HCT116 (cell line): ENCODE results near the gene LARP1.

Source experiments
- ATF3 ChIP-seq: IDR thresholded peaks from 2 replicates; pipeline ENCODE4 v1.6.1; 2012
- CTCF ChIP-seq, 3 experiments: fragments of 200-600 bp in 1 of 3; sonication (generic) in 1 of 3; IDR thresholded peaks in 2 of 3; conservative IDR thresholded peaks in 1 of 3; 2 replicates each; pipeline ENCODE4 v1.5.1; 2012 to 2017; ENCODE audit warnings: low read depth in 2 of 3, low read length in 2 of 3, antibody characterized with exemption in 1 of 3, borderline replicate concordance in 1 of 3, control low read depth in 1 of 3, mild to moderate bottlenecking in 1 of 3, mixed read lengths in 1 of 3, mixed run types in 1 of 3, moderate library complexity in 1 of 3; ENCODE audit not compliant: insufficient read depth in 1 of 3
- POLR2AphosphoS5 ChIP-seq: IDR thresholded peaks from 2 replicates; pipeline ENCODE4 v1.6.1; 2011; ENCODE audit warnings: mild to moderate bottlenecking, low read depth, low read length, moderate library complexity
- REST ChIP-seq: IDR thresholded peaks from 2 replicates; pipeline ENCODE4 v1.6.1; 2012; ENCODE audit warnings: low read depth
- SRF ChIP-seq: IDR thresholded peaks from 2 replicates; pipeline ENCODE4 v1.6.1; 2012; ENCODE audit warnings: low read depth

- TF ChIP-seq REST = no peak
- no peak for TF ChIP-seq CTCF (IDR thresholded peaks at IDR 0.05 in 2 of 3, conservative IDR thresholded peaks at IDR 0.05 in 1 of 3; ENCODE audit: borderline replicate concordance in 1 of 3, insufficient read depth in 1 of 3, low read depth in 2 of 3, low read length in 2 of 3)
- TF ChIP-seq ATF3 = no peak
- TF ChIP-seq SRF = no peak
- TF ChIP-seq POLR2AphosphoS5 = no peak
Measured at GRCh38 chr5:154806176-154806575, 51.0 kb downstream of the LARP1 start.
